GM04504 (cell line): ENCODE data around the gene LRRC38.
"Not testable (repeated sequence)": the region's sequence is repeated elsewhere in the genome, so short reads cannot be mapped to it uniquely, and the experiment has no call there.

Experiments
- DNase-seq: peaks from one replicate; pipeline ENCODE4 v3.0.0-alpha.2; 2012; ENCODE audit warnings: low read depth

The LRRC38 gene, protein sequence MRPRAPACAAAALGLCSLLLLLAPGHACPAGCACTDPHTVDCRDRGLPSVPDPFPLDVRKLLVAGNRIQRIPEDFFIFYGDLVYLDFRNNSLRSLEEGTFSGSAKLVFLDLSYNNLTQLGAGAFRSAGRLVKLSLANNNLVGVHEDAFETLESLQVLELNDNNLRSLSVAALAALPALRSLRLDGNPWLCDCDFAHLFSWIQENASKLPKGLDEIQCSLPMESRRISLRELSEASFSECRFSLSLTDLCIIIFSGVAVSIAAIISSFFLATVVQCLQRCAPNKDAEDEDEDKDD

DNA sequence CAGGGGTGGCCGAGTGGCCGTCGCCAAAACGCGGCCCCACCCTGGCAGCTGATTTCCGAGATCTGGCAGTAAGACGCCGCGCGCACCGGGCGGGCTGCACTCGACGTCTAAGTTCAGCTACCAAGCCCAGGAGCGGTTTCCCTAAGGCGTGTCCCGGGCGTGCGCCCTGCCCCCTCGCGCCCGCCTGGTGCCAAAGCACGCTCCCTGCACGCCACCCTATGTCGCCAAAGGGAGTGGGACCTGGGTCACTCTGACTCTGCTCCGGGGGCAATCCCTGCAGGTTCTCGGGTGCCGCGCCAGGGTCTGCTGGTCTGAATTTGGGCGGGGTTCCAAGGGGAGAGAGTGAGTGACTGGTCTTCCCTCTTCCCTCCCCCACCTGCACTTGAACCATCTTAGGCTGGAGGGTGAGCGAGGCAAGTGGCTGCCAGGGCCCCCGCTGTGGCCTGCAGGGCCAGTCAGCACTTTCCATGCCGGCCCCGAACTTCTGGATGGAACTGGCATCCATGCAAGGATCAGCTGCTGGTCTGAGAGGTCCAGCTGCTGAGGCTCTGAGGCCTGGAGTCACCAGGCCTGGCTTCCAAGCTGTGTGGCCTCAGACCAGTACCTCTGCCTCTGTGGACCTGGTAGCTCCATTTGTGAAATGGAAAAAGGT, at the start of gene LRRC38:
TSS of gene LRRC38 (minus strand) at position 109 of the 652 bp plus-strand sequence. CDS start 410 bp downstream, outside the sequence.
- DNase-seq = no peak

DNA sequence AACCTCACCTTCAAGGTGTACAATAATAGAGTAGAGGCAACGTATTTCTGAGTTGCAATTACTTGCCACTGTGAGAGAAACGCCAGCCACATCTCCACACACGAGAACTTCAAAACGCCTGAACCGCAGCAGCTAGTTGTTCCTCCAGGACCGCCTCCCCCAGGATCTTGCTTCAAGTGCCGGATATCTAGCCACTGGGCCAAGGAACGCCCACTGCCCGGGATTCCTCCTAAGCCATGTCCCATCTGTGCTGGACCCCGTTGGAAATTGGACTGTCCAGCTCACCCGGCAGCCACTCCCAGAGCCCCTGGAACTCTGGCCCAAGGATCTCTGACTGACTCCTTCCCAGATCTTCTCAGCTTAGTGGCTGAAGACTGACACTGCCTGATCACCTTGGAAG, 49.2 kb upstream of the LRRC38 start:
- DNase-seq = not testable (repeated sequence)

DNA sequence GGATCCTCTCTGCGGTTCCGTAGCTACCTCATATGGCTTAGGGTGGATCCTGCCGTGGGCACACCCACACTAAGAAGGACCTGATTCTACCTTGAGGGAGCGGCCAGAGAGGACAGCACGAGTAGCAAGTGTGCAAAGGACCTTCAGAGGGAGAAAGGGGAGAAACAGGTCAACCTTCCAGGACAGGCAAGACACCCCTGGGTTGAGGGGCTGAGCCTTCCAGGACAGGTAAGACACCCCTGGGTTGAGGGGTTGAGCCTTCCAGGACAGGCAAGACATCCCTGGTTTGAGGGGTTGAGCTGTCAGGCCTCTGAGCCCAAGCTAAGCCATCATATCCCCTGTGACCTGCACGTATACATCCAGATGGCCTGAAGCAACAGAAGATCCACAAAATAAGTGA, 46.7 kb upstream of the LRRC38 start:
- no peak for DNase-seq

DNA sequence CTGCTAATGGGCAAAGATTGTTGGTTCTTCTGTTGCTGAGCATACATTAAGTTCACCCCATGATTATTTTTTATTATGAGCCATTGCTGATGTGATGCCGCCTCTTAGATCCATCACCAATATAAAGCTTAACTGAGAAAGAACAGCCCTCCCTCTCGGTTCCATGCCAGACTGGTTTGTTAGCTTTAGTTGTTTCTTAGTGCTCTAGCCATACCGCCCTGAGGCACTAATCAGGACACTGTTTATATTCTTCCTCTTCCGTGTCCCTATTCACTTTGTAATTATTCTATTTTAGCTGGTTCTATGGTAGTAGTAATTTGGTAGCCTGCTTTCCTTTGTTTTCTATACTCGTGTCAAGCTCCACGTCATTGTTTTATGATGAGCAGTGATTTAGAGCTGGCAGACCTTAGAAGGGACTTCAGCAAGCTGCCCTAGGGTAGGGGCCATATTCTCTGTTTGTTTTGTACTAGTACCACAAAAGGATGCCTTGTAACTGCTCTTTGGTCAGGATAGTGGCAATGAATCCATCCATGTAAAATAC, 42.5 kb upstream of the LRRC38 start:
- no peak for DNase-seq

DNA sequence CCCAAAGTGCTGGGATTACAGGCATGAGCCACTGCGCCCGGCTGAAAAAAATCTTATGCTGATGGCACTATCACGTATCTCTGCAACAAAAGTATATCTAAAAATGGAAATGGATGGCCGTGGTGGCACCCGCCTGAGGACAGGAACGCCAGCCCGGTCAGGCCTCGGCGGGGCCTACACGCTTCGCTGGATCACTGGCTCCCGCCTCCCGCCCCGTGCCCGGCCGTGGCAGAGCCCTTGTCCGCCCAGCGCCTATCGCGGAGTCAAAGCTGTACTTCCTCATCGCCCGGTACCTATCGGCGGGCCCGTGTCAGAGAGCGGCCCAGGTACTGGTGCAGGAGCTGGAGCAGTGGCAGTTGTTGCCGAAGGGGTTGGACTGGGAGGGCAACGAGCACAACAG, 41.0 kb upstream of the LRRC38 start:
- no peak for DNase-seq

DNA sequence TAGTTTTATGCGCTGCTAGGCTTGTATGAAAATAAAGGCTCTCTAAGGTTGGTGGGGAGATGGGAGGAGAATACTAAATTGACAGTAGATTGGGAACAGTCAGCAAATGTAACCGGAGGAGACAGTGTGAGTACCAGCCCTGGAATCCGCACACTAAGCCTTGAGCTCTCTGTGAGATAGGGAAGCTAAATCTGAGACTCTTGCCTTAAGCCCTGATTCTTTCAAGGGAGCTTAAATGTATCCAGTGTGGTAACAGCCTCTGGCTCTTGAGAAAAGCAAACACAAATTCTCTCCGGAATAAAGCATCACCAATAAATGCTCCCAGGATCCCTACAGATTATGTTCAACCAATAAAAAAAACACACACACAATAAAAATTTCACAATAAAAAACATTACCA, 36.9 kb upstream of the LRRC38 start:
- no peak for DNase-seq

DNA sequence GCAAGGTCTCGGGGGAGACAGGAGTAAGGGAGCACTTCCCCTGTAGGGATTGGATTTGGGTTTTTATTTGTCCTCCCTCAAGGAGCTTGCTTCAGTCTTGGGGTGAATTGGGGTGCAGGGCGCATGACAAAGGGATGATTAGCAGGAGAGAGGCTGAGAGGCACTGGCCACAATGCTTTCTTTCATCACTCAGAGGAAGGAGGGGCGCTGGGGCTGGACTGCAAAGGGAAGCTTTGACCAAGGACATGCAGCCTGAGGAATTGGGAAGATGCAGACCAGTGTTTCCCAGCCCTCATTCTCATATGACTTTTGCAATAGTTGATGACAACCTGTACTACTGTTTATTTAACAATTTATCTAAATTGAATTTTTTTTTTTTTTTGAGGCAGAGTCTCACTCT, 35.7 kb upstream of the LRRC38 start:
- no peak for DNase-seq

DNA sequence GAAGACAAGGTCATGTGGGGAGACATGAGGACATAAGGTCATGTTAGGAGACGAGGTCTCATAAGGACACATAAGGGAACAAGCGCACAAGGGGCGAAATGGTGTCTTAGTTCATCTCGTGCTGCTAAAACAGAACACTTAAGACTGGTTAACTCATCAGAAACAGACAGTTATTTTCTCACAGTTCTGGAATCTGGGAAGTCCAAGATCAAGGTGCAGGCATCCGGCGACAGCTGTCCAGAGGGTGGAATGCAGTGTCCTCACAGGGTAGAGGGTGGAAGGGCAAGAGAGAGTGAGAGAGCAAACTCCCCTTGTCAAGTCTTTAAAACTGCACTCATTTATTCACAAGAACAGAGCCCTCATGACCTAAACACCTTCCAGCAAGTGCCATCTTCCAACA, 35.2 kb upstream of the LRRC38 start:
- DNase-seq = no peak

DNA sequence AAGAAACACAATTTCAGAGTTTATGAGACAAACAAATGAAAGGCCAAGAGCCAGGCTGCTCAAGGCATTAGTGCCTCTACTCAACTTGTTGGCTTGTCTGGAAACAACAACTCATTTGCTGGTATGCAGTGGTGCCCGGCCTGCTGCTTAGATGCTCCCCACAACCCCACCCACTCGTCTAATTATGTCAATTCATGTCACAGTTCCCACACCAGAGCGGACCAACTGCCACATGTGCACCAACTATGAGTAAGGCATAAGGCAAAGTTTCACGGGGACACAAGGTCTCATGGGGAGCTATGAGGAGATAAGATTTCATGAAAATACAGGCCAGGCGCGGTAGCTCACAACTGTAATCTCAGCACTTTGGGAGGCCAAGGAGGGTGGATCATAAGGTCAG, 34.5 kb upstream of the LRRC38 start:
- DNase-seq = no peak

DNA sequence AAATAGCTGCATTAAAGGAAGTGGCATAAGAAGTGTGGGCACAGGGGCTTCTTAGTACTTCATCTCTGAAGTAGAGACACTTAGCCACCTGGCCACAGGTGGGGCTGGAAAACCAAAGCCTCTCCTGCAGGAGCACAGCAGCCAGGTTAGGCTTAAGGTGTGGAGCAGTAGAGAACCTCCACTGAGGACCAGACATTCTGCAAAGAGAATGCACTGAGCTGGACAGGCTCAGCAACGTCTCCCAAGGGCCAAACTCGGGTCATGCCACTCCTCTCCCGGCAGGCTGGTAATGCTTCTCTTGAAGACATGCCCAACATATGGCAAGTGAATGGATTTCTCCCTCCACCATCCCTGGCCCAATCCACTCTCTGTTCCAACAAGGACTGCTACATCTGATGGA, 33.0 kb upstream of the LRRC38 start:
- DNase-seq = no peak

DNA sequence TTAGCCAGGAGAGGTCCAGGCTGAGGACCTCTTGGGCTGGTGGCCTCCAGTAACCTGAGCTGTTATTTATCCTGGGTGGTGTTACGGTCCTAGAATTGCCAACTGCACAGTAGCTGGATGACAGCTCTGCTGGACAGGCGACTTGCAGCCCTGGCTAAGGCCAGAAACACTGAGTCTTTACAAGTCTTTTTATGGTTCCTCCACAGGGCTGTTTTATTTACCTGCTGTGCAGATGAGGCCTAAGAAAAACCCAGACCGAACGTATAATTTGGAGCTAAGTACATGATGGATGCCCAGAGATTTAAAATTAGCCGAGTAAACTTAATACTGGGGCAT, 30.4 kb upstream of the LRRC38 start:
- no peak for DNase-seq

DNA sequence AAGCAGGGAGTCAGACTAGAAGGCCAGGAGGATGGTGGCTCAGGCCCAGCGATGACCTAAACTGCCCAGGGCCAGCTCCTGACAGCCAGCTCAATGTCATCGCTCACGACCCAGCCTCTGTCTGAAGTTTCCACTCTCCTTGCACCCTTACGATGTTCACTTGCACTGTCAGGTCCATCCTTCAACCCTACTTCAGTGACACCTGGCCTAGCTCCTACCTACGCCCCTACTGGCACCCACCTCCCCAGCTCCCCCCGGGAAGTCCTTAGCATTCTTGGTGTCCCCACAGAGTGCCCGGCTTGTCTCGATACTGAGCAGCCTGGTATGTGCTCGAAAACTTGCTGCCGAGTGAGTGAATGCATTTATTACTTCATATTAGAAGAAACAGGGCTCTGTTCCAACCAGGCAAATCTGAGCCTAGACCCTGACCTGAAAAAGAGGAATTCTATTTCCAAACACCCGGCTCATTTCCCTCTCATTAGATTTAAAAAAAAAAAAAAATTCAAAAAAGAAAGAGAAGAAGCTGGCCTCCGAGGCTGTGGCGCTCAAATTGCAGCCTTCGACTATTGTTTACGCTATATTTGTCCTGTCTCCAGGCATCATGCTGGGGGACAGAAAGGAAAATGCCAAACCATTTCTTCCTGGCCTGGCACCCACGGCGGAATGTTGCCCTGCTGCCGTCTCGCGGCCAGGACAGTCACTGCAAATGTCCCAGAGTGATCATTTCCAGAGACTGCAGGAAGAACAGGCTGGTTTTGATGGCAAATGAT, 29.8 kb upstream of the LRRC38 start:
- no peak for DNase-seq

DNA sequence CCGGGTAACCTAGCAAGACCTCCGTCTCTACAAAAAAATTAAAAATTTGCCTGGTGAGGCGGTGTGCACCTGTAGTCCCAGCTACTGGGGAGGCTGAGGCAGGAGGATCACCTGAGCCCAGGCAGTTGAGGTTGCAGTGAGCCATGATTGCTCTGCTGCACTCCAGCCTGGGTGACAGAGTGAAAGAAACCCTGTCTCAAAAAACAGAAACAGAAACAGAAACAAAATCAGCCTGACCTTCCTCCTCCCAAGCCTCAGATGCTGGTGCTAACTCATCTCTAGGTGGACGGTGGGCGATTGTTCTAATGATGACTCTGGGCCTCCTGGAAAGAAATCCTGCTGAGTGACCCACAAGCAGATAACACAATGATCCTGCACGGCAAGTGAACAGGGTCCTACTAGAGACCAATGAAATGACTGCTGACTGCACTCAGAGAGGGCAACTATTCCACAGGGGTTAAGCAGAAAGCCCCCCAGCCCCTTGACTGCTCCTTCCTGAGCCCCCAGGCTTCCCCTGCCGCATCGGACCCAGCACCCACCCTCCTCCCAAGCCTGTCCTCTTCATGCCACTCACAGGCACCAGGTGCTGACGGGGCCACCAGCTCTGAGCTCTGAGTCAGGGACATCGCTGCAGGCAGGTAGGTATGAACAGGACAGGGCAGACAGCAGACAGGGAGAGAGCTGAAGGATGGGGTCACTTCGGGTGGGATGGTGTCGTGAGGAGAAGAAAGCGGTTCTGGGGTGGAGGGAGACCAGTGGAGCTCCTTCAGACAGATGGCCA, 27.8 kb upstream of the LRRC38 start:
- DNase-seq = no peak

DNA sequence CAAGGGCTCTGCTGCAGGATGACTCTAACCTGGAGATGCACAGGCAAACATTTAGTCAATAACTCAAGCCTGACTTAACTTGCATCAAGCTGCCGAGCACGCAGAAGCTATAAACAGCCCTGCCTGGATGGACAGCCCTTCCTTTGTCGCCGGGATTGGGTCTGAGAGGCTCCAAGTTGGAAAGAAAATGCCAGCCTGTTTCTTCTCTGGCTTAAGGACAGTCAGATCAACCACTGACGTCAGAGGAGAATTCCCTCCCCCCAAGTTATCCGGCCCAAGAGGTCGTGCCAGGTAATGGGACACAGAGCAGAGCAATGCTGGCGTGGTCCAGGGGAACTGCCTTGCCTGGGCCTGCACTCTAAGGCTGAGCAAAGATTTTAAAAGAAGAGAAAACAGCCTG, 27.1 kb upstream of the LRRC38 start:
- no peak for DNase-seq

DNA sequence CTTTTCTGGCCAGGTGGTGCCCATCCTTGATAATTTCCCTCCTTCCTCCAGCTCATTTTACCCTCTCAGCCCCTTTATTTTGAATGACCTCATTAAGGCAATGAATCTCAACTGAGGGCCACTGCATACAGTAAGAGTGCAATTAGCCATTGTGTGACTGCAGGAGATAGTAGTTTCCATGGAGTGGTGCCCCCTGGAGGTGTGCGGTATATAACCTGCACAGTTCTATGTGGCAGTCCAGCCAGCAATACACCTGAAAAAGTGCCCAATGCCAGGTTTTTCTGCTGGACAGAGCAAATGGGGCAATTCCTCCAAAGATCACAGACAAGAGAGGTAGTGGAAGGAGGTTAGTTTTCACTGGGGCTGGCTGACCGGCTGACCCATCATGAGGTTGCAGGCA, 25.9 kb upstream of the LRRC38 start:
- no peak for DNase-seq

DNA sequence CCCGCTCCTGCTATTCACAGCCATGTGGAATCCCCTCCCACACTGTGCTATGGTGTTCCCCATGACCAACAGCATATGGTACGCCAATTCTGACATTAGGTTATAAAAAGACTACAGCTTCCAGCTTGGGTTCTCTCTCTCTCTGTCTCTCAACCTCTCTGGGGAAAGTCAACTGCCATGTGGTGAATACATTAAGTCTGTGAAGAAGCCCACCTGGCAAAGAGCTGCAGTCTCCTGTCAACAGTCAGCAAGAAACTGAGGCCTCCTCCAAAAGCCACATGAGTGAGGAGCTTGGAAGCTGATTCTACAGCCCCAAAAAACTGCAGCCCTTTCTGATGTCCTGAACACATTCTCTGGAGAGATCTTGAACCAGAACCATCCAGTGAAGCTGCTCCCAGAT, 25.0 kb upstream of the LRRC38 start:
- no peak for DNase-seq

DNA sequence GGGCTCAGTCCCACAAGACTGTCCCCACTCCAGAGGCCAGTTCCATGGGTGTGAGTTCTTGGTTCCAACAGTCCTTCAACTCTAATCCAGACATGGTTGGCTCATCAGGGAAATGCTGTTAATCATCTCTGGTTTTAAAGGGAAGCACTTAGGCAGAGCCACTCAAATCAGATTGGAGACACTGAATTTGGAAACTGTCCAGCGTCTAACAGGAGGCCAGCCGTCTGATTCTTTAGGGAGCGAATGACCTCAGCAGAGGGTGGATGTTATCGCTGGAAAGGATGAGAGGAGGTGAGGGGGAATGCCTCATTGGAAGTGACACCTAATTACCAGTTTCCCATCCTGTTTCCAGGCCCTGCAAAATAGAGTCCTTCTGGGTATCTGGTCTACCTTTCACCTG, 22.8 kb upstream of the LRRC38 start:
- no peak for DNase-seq

DNA sequence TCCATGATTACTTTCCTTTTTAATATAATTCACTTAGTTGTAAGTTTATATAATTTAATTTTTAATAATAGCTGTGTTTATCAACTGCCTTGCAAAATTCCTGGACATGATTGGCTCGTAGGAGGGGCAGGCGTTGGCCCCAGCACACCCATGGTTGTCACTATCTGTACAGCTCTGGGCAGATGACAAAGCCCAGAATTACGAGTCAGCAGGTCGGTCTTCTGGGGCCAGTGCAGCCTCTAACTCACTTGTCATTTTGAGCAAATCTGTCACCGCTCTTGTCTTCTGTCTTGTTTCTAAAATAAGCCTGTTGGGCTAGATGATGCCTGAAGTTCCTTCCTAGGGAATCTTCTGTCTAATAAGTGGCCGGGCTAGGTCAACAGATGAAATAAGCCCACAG, 21.4 kb upstream of the LRRC38 start:
- DNase-seq = no peak

DNA sequence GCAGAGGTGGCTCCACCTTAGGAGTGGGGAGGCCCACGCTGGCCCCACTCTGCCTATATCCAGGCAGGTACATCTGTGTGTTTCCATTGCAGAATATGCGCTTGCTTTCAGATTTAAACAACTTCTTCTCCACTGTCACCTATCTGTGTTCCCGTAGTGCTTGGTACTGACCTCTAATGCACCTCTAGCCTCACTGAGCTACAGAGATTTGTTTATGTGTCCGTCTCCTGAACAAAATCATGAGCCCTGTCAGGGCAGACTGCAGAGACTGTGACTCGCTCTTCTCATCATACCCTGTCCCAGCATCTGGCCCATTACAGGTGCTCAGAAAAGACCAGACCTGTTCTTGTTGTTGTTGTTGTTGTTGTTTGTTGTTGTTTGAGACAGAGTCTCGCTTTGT, 14.5 kb upstream of the LRRC38 start:
- no peak for DNase-seq

DNA sequence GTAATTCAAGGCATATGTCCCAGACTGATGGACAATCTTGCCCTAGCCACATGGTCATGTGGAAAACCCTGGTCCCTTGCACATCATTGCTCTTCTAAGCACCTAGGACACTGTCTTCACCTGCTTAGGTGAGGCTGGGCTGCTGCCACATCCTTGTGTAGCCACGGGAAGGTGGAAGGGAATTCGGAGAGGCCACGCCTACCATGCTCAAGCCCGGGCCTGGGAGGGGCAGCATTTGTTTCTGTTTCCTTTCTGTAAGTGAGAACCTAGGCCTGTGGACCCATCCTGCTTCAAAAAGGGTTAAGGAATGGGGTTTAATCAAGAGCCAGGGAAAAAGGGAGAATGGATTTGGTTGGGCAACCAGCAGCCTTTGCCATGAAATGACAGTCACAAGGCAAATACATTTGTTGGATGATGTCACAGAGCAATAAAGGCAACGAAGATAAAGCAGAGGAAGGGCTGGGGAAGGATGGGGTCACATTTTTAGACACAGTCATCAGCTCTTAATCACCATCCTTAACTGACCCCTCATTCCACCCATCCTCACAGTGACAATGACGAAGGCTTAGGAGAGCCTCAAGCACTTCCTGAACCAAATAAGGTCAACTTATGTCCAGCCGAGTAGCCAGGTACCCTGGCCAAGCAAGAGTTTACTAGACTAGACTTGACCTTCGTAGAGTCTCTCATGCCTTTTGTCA, 10.1 kb upstream of the LRRC38 start:
- no peak for DNase-seq

DNA sequence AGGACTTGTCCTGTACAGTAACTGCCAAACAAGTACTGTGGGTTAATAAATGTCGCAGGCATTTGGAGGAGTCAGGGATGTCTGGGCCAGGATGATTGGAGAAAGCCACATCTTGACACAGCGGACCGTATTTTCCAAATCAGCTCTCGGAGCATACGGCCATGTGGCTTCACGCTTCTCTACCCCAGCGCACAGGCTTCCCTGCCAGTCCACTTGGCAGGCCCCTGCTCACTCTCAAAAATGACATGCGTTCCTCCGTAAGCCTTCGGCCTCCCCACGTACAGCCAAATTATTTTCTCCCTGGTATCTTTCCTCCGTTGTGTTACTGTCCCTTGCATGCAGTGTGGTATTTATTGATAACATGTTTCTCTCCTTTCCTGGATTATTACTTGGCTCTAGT, 7.2 kb upstream of the LRRC38 start:
- DNase-seq = no peak
